Neural cell (in vitro differentiated cells): ENCODE results near the gene FNDC11. TPM values are rescaled to one million over a fixed set of nuclear protein-coding genes. Genes with fewer than 3 reads are reported as not detected.

ENCODE experiments used
- H2AFZ ChIP-seq: fragments of 200-600, 300-800 bp; sonication (generic), shearing (Covaris generic); 2 replicates; pipeline ENCODE4 v1.6.0; 2014; ENCODE audit warnings: low read depth, mild to moderate bottlenecking, antibody characterized with exemption, low read length, moderate library complexity
- H3F3A ChIP-seq: fragments of 200-600 bp; shearing (Covaris generic); 2 replicates; pipeline ENCODE4 v1.6.1; 2016; ENCODE audit warnings: mild to moderate bottlenecking, moderate library complexity, mixed read lengths, antibody characterized with exemption, low read length; ENCODE audit not compliant: insufficient read depth, poor library complexity, severe bottlenecking
- H3K27ac ChIP-seq: fragments of 200-600, 300-800 bp; sonication (generic), shearing (Covaris generic); 2 replicates; pipeline ENCODE4 v1.5.1; 2014; ENCODE audit warnings: mild to moderate bottlenecking, low read length, moderate library complexity
- H3K27me3 ChIP-seq: fragments of 300-800, 200-600 bp; sonication (generic), shearing (Covaris generic); 2 replicates; pipeline ENCODE4 v1.6.0; 2014; ENCODE audit warnings: mild to moderate bottlenecking, low read depth, low read length, moderate library complexity; ENCODE audit not compliant: insufficient read depth
- H3K36me3 ChIP-seq: fragments of 300-800, 200-600 bp; sonication (generic), shearing (Covaris generic); 2 replicates; pipeline ENCODE4 v1.5.1; 2014; ENCODE audit warnings: mild to moderate bottlenecking, antibody characterized with exemption, low read length, moderate library complexity; ENCODE audit not compliant: insufficient read depth
- H3K4me2 ChIP-seq: fragments of 300-800, 200-600 bp; sonication (generic), shearing (Covaris generic); 2 replicates; pipeline ENCODE4 v1.6.0; 2014; ENCODE audit warnings: mild to moderate bottlenecking, low read length
- H3K4me3 ChIP-seq: fragments of 300-800, 200-600 bp; sonication (generic), shearing (Covaris generic); 2 replicates; pipeline ENCODE4 v1.5.1; 2014; ENCODE audit warnings: mild to moderate bottlenecking, low read length, moderate library complexity
- H3K79me2 ChIP-seq: fragments of 200-600 bp; shearing (Covaris generic); replicated peaks from 2 replicates; pipeline ENCODE4 v1.6.0; 2014; ENCODE audit warnings: mild to moderate bottlenecking, low read length, moderate library complexity; ENCODE audit not compliant: insufficient read depth
- H3K9ac ChIP-seq: fragments of 300-800, 200-600 bp; sonication (generic), shearing (Covaris generic); 2 replicates; pipeline ENCODE4 v1.6.1; 2016; ENCODE audit warnings: mild to moderate bottlenecking, low read length, mixed read lengths
- H3K9me2 ChIP-seq: fragments of 200-600 bp; shearing (Covaris generic); 2 replicates; pipeline ENCODE4 v1.6.1; 2016; ENCODE audit warnings: mild to moderate bottlenecking, low read length, mixed read lengths; ENCODE audit not compliant: insufficient read depth
- H3K9me3 ChIP-seq: fragments of 200-600, 300-800 bp; sonication (generic), shearing (Covaris generic); 2 replicates; pipeline ENCODE4 v1.6.1; 2016; ENCODE audit warnings: mild to moderate bottlenecking, mixed run types, low read length, moderate library complexity, mixed read lengths
- H4K20me1 ChIP-seq: fragments of 200-600 bp; shearing (Covaris generic); 2 replicates; pipeline ENCODE4 v1.6.1; 2016; ENCODE audit warnings: mild to moderate bottlenecking, mixed run types; ENCODE audit not compliant: insufficient read depth
- CTCF ChIP-seq: fragments of 450-650 bp; IDR thresholded peaks from 2 replicates; pipeline ENCODE4 v1.5.1; 2014; ENCODE audit warnings: antibody characterized with exemption, mild to moderate bottlenecking, moderate library complexity; ENCODE audit not compliant: poor library complexity, severe bottlenecking
- EP300 ChIP-seq: fragments of 450-650 bp; conservative IDR thresholded peaks from 2 replicates; pipeline ENCODE4 v1.6.1; 2014; ENCODE audit warnings: antibody characterized with exemption, mild to moderate bottlenecking, moderate library complexity; ENCODE audit not compliant: poor library complexity, severe bottlenecking
- EZH2 ChIP-seq: fragments of 200-600, 300-800 bp; shearing (Covaris generic), sonication (generic); IDR thresholded peaks from 2 replicates; pipeline ENCODE4 v1.6.1; 2014; ENCODE audit warnings: antibody characterized with exemption, low read length, borderline replicate concordance, mild to moderate bottlenecking; ENCODE audit not compliant: insufficient read depth, poor library complexity, severe bottlenecking
- MXI1 ChIP-seq: fragments of 450-650 bp; conservative IDR thresholded peaks from 2 replicates; pipeline ENCODE4 v1.6.1; 2014; ENCODE audit warnings: antibody characterized with exemption, mild to moderate bottlenecking; ENCODE audit not compliant: poor library complexity, severe bottlenecking
- POLR2AphosphoS5 ChIP-seq: IDR thresholded peaks from 2 replicates; pipeline ENCODE4 v1.6.1; 2012
- RAD21 ChIP-seq: fragments of 450-650 bp; conservative IDR thresholded peaks from 2 replicates; pipeline ENCODE4 v1.6.1; 2014; ENCODE audit warnings: antibody characterized with exemption, mild to moderate bottlenecking, moderate library complexity
- REST ChIP-seq: IDR thresholded peaks from 2 replicates; pipeline ENCODE4 v1.6.1; 2012; ENCODE audit warnings: borderline replicate concordance
- SMC3 ChIP-seq: fragments of 450-650 bp; conservative IDR thresholded peaks from 2 replicates; pipeline ENCODE4 v1.6.1; 2014; ENCODE audit warnings: antibody characterized with exemption, mild to moderate bottlenecking, moderate library complexity; ENCODE audit not compliant: poor library complexity
- TAF1 ChIP-seq: IDR thresholded peaks from 2 replicates; pipeline ENCODE4 v1.6.1; 2012; ENCODE audit warnings: low read depth
- polyA plus RNA-seq: library from polyadenylated mRNA; depleted of rRNA; stranded (reverse); fragments of >200 nt; gene quantifications from 2 replicates; pipeline ENCODE4 v1.2.3, GENCODE V29; 2014

Gene FNDC11
- polyA plus RNA-seq, 1 donor from 2014 or later = 1.9 TPM

- no peaks in the 10 kb centered on the region for H3K9me2 ChIP-seq
- H2AFZ ChIP-seq = no peak overlapping the region
- no peak overlapping the region for H3K27ac ChIP-seq
- no peak overlapping the region for H3K4me3 ChIP-seq
- H4K20me1 ChIP-seq = no peaks in the 10 kb centered on the region
- H3K4me2 ChIP-seq = no peak overlapping the region
- H3K27me3 ChIP-seq = no peaks in the 10 kb centered on the region
- H3K9ac ChIP-seq = no peak overlapping the region
- no peaks in the 10 kb centered on the region for H3K36me3 ChIP-seq
- no peaks in the 10 kb centered on the region for H3F3A ChIP-seq
- no peaks in the 10 kb centered on the region for H3K79me2 ChIP-seq
- no peaks in the 10 kb centered on the region for H3K9me3 ChIP-seq
- TF ChIP-seq RAD21 (no peak), REST (no peak), TAF1 (no peak), EP300 (no peak), EZH2 (no peak), MXI1 (no peak), CTCF (no peak), SMC3 (no peak), POLR2AphosphoS5 (no peak)
These were observed 18.9 kb upstream of the FNDC11 start for GRCh38 chr20:63534831-63535651.

GRCh38 chr20:63536241-63536977 lies 17.6 kb upstream of the FNDC11 start:
- Histone ChIP-seq H2AFZ (no peak overlapping the region), H3K9me2 (no peaks in the 10 kb centered on the region), H3K27me3 (no peaks in the 10 kb centered on the region), H3K4me2 (no peak overlapping the region), H3K79me2 (no peaks in the 10 kb centered on the region), H3K36me3 (no peaks in the 10 kb centered on the region), H3F3A (no peaks in the 10 kb centered on the region), H3K9ac (no peak overlapping the region), H3K27ac (no peak overlapping the region), H3K4me3 (no peak overlapping the region), H3K9me3 (no peaks in the 10 kb centered on the region), H4K20me1 (no peaks in the 10 kb centered on the region)
- TF ChIP-seq MXI1 = no peak
- no peak for TF ChIP-seq REST
- no peak for TF ChIP-seq POLR2AphosphoS5
- TF ChIP-seq EZH2 = no peak
- no peak for TF ChIP-seq EP300
- TF ChIP-seq RAD21 = no peak
